Adrenal gland (tissue), 12 donors: Measurements from ENCODE around the gene DACH2. TPM values are rescaled to one million over a fixed set of nuclear protein-coding genes. Genes with fewer than 3 reads are reported as not detected.

Experiments
- DNase-seq, 7 donors: peaks; one replicate each; pipeline ENCODE4 v3.0.0-alpha.2; 2019 to 2020
- H3K27ac ChIP-seq, 5 donors: fragments of 200-600 bp; sonication (generic) in 4 of 5; 1 replicate in 3 of 5; 2 replicates in 2 of 5; pipeline versions ENCODE4 v1.5.1 to v1.8.0; 2016 to 2020; ENCODE audit warnings: mild to moderate bottlenecking in 1 of 5
- H3K27me3 ChIP-seq: fragments of 200-600 bp; 2 replicates; pipeline ENCODE4 v1.8.0; 2021
- H3K36me3 ChIP-seq, 2 donors: fragments of 200-600 bp; replicated peaks in 1 of 2; 1 replicate in 1 of 2; 2 replicates in 1 of 2; pipeline versions ENCODE4 v1.5.1 to v1.8.0; 2018 to 2022
- H3K4me1 ChIP-seq, 2 donors: fragments of 200-600 bp; replicated peaks in 1 of 2; 1 replicate in 1 of 2; 2 replicates in 1 of 2; pipeline versions ENCODE4 v1.5.1 to v1.8.0; 2018 to 2021
- H3K4me3 ChIP-seq, 4 donors: fragments of 200-600 bp; sonication (generic) in 3 of 4; one replicate each; pipeline ENCODE4 v1.5.1; 2016 to 2018
- H3K9me3 ChIP-seq, 3 donors: fragments of 200-600 bp; sonication (generic) in 1 of 3; replicated peaks in 1 of 3; 1 replicate in 2 of 3; 2 replicates in 1 of 3; pipeline versions ENCODE4 v1.5.1 to v1.8.0; 2016 to 2021
- POLR2A ChIP-seq, 2 donors: fragments of 450-650 bp; IDR thresholded peaks; one replicate each; pipeline ENCODE4 v1.6.1; 2017; ENCODE audit warnings: antibody characterized with exemption in 2 of 2, mild to moderate bottlenecking in 2 of 2, moderate library complexity in 1 of 2
- WGBS, 4 donors: extraction: QIAGEN DNeasy Blood & Tissue Kit in 2 of 4; methylation state at CpG; one replicate each; pipeline versions ENCODE4 v1.1.5 to v1.1.7; 2013 to 2017; 5-methylcytosine and 5-hydroxymethylcytosine counted together
- intact Hi-C, 2 donors: fragments of 100-400 bp; cut with DNase I; formaldehyde crosslinking; loops; one replicate each; pipeline versions ENCODE4 v1.14.1 to v1.15.0; 2022 to 2023
- polyA plus RNA-seq, 3 donors: library from polyadenylated mRNA; stranded (reverse); fragments of 200-250 nt in 2 of 3; fragments of 350-450 nt in 1 of 3; fragmentation: Illumina TruSeq in 1 of 3; extraction: RNeasy Lipid Tissue Mini Kit (QIAGEN cat#74804) in 1 of 3; gene quantifications; one replicate each; pipeline ENCODE4 v1.2.3, GENCODE V29; 2013 to 2014
- total RNA-seq, 9 donors: library from RNA; depleted of rRNA in 4 of 9; stranded (reverse); fragments of >200 nt in 4 of 9; fragments of 120-200 nt in 1 of 9; fragmentation: NEBNext Ultra II Directional in 1 of 9; extraction: Animal tissue kit (Norgen Biotek cat#: 25700) in 1 of 9; gene quantifications; one replicate each; pipeline versions ENCODE4 v1.1.0 to v1.2.4, GENCODE V29; 2013 to 2023
- TF ChIP-seq, protein P1 (sequence below), 6 experiments: fragments of 450-650 bp in 4 of 6; fragments of 200-600 bp in 2 of 6; sonication (generic) in 1 of 6; IDR thresholded peaks; 1 replicate in 5 of 6; 2 replicates in 1 of 6; pipeline versions ENCODE4 v1.5.1 to v1.8.0; 2016 to 2021; ENCODE audit warnings: antibody characterized with exemption in 6 of 6, mild to moderate bottlenecking in 2 of 6, moderate library complexity in 1 of 6
- donor health status: healthy with polysubstance abuse.
- donor health status: Bipolar disorder and iron deficiency.
- donor health status: DM: yes; HTN: yes; CAD: no.
- donor health status: DM: no; HTN: no; CAD: no.
- donor health status: DM: no; HTN: no; CAD: no.
- donor health status: DM: yes; HTN: yes; CAD: no.

Gene DACH2
- total and polyA plus RNA-seq, 12 donors = 0.08 to 7.7 (median 0.09) TPM; not detected in 6

DNA sequence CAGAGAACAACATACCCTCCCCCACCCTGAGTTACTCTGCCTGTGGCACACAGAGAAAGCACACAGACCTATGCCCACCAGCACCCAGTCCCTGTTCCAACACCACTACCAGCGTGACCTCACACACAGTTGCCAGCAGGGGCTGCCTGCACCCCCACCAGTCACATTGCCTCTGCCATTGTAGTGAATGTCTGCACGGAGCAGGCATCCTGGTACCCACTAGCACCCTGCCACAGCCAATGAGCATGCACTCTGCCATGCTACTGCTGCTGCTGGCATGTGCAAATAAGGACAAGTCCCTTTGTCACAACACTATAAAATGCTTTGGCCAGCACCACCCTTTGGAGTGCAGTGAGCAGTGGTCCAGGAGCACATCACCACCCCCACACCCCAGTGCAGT is 47.1 kb downstream of the DACH2 start:
- no peak for DNase-seq
- 68 to 77% methylated on average over 2 of the region's 2 CpGs; no CpG with 5 or more reads in 2 of the 4 donors for WGBS, 4 donors
- H3K4me1 ChIP-seq = no peaks in the 10 kb centered on the region
- no peak overlapping the region for H3K27ac ChIP-seq
- no peaks in the 10 kb centered on the region for H3K9me3 ChIP-seq
- intact Hi-C loops = no loop called here
- no peaks in the 10 kb centered on the region for H3K36me3 ChIP-seq
- no peaks in the 10 kb centered on the region for H3K27me3 ChIP-seq
- TF ChIP-seq, protein P1, sequence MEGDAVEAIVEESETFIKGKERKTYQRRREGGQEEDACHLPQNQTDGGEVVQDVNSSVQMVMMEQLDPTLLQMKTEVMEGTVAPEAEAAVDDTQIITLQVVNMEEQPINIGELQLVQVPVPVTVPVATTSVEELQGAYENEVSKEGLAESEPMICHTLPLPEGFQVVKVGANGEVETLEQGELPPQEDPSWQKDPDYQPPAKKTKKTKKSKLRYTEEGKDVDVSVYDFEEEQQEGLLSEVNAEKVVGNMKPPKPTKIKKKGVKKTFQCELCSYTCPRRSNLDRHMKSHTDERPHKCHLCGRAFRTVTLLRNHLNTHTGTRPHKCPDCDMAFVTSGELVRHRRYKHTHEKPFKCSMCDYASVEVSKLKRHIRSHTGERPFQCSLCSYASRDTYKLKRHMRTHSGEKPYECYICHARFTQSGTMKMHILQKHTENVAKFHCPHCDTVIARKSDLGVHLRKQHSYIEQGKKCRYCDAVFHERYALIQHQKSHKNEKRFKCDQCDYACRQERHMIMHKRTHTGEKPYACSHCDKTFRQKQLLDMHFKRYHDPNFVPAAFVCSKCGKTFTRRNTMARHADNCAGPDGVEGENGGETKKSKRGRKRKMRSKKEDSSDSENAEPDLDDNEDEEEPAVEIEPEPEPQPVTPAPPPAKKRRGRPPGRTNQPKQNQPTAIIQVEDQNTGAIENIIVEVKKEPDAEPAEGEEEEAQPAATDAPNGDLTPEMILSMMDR (IDR thresholded peaks at IDR 0.05) = no peak
- TF ChIP-seq POLR2A (IDR thresholded peaks at IDR 0.05) = no peak
- H3K4me3 ChIP-seq = no peak overlapping the region

DNA sequence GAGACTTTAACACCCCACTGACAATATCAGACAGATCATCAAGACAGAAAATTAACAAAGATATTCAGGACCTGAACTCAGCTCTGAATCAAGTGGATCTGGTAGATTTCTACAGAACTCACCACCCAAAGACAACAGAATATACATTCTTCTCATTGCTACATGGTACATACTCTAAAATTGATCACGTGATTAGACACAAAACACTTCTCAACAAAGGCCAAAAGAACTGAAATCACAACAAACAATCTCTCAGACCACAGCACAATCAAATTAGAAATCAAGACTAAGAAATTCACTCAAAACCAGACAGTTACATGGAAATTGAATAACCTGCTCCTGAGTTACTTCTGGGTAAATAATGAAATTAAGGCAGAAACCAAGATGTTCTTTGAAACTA is 49.6 kb downstream of the DACH2 start:
- TF ChIP-seq, protein P1 (IDR thresholded peaks at IDR 0.05) = no peak
- Histone ChIP-seq H3K9me3 (no peaks in the 10 kb centered on the region), H3K4me1 (no peaks in the 10 kb centered on the region), H3K27ac (no peak overlapping the region), H3K27me3 (peaks cover 4% of the 10 kb centered on the region), H3K4me3 (no peak overlapping the region), H3K36me3 (no peaks in the 10 kb centered on the region)
- 56 to 100% (median 73%) methylated on average over 1 of the region's 1 CpG for WGBS, 4 donors
- intact Hi-C loops = no loop called here
- DNase-seq = no peak

DNA sequence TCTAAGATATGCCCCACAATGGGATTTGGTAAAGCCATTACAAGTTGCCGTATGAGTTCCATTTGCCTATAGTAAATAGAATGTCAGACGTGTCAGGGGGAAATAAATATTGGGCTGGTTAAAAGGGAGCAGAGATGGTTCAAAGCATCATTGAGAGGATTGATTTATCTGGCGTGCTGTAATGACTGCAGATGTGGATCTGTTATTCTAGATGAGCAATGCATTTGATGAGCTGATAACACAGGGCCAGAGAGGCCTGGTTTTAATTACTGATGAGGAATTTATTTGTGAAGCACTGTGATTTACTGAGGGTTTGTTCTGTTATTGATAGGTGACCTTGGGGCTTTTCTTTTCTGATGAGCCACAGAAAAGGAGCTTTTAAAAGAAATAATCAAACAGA is 62.5 kb downstream of the DACH2 start:
- TF ChIP-seq, protein P1 (IDR thresholded peaks at IDR 0.05) = no peak
- no peak for TF ChIP-seq POLR2A (IDR thresholded peaks at IDR 0.05)
- Histone ChIP-seq H3K27me3 (peaks cover 10% of the 10 kb centered on the region), H3K4me3 (no peak overlapping the region), H3K27ac (no peak overlapping the region), H3K4me1 (no peaks in the 10 kb centered on the region), H3K9me3 (no peaks in the 10 kb centered on the region), H3K36me3 (no peaks in the 10 kb centered on the region)
- intact Hi-C loops = no loop called here
- 46 to 59% (median 56%) methylated on average over 3 of the region's 3 CpGs for WGBS, 4 donors
- DNase-seq = no peak

DNA sequence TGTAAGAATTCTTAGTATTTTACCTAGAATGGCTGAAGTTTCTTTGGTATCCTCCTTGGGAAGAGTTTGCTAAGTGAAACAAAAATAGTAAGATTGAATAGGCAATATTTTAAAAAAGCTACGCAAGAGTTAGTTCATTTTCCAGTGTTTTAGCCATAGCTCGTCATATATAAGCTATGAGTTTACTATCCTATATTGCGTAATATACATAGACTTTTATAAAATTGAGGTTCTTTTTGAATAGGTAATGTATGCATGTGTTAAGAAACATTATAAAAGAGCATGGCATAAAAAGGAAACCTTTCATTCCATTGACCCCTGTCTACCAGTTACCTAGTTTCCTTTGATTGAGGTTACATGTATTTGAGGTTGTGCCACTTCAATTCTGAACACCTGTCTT is 67.0 kb downstream of the DACH2 start:
- intact Hi-C loops = no loop called here
- H3K4me1 ChIP-seq = no peaks in the 10 kb centered on the region
- DNase-seq = no peak
- no peak overlapping the region for H3K4me3 ChIP-seq
- H3K36me3 ChIP-seq = no peaks in the 10 kb centered on the region
- TF ChIP-seq, protein P1 (IDR thresholded peaks at IDR 0.05) = no peak
- no peak for TF ChIP-seq POLR2A (IDR thresholded peaks at IDR 0.05)
- no peak overlapping the region for H3K27ac ChIP-seq
- no peaks in the 10 kb centered on the region for H3K9me3 ChIP-seq
- H3K27me3 ChIP-seq = peaks cover 12% of the 10 kb centered on the region
- WGBS, 4 donors = 77 to 95% (median 86%) methylated on average over 3 of the region's 3 CpGs
